Neural crest cell (in vitro differentiated cells): ENCODE measurements around the gene TNFAIP2. TPM values are rescaled to one million over a fixed set of nuclear protein-coding genes. Genes with fewer than 3 reads are reported as not detected.

Experiments used
- DNase-seq: peaks from one replicate; pipeline ENCODE4 v3.0.0; 2021; ENCODE audit warnings: low read depth, mixed read lengths, low spot score
- H3K27ac Mint-ChIP-seq: one replicate; pipeline ENCODE4 v1.8.0; 2021; ENCODE audit warnings: mild to moderate bottlenecking, mixed read lengths; ENCODE audit not compliant: unreplicated experiment
- H3K27me3 Mint-ChIP-seq: 2 replicates; pipeline ENCODE4 v1.8.0; 2021; ENCODE audit warnings: low read depth, mild to moderate bottlenecking, mixed read lengths
- H3K36me3 Mint-ChIP-seq: 2 replicates; pipeline ENCODE4 v1.8.0; 2021; ENCODE audit warnings: low read depth, mild to moderate bottlenecking, mixed read lengths
- H3K4me1 Mint-ChIP-seq: 2 replicates; pipeline ENCODE4 v1.8.0; 2021; ENCODE audit warnings: mixed read lengths
- H3K4me3 Mint-ChIP-seq: one replicate; pipeline ENCODE4 v1.8.0; 2021; ENCODE audit warnings: mild to moderate bottlenecking, mixed read lengths
- H3K9me3 Mint-ChIP-seq: 2 replicates; pipeline ENCODE4 v1.8.0; 2021; ENCODE audit warnings: mixed read lengths
- total RNA-seq: library from RNA; stranded (reverse); gene quantifications from 2 replicates; pipeline ENCODE4 v1.2.1, GENCODE V29; 2021
- TF ChIP-seq, protein P1 (sequence below): fragments of 200-600 bp; sonication (generic); conservative IDR thresholded peaks from 2 replicates; pipeline ENCODE4 v1.5.0; 2021; ENCODE audit warnings: antibody characterized with exemption, mild to moderate bottlenecking

Gene TNFAIP2
- total RNA-seq, 1 donor from 2014 or later, result 11.6 TPM

DNA sequence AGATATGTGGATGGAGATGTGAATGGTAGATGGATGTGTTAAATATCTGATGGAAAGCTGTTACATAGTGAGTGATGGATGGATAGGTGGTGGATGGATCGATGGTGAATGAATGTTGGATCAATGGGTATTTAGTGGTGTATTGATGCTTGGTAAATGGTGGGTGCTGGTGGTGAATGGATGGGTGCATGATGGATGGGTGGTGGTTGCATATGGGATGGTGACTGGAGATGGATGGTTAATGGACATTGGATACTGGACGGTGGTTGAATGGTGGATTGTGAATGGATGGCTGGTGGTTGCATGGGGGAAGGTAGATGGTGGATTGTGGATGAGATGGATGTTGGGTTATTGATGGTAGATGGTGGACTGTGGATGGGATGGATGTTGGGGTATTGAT is 41.3 kb upstream of the TNFAIP2 start:
- Mint-ChIP-seq H3K36me3 (no peaks in the 10 kb centered on the region), H3K27ac (no peak overlapping the region), H3K4me1 (no peaks in the 10 kb centered on the region), H3K4me3 (no peak overlapping the region), H3K27me3 (peaks cover 17% of the 10 kb centered on the region), H3K9me3 (no peaks in the 10 kb centered on the region)
- no peak for DNase-seq
- TF ChIP-seq, protein P1, sequence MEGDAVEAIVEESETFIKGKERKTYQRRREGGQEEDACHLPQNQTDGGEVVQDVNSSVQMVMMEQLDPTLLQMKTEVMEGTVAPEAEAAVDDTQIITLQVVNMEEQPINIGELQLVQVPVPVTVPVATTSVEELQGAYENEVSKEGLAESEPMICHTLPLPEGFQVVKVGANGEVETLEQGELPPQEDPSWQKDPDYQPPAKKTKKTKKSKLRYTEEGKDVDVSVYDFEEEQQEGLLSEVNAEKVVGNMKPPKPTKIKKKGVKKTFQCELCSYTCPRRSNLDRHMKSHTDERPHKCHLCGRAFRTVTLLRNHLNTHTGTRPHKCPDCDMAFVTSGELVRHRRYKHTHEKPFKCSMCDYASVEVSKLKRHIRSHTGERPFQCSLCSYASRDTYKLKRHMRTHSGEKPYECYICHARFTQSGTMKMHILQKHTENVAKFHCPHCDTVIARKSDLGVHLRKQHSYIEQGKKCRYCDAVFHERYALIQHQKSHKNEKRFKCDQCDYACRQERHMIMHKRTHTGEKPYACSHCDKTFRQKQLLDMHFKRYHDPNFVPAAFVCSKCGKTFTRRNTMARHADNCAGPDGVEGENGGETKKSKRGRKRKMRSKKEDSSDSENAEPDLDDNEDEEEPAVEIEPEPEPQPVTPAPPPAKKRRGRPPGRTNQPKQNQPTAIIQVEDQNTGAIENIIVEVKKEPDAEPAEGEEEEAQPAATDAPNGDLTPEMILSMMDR, result no peak

DNA sequence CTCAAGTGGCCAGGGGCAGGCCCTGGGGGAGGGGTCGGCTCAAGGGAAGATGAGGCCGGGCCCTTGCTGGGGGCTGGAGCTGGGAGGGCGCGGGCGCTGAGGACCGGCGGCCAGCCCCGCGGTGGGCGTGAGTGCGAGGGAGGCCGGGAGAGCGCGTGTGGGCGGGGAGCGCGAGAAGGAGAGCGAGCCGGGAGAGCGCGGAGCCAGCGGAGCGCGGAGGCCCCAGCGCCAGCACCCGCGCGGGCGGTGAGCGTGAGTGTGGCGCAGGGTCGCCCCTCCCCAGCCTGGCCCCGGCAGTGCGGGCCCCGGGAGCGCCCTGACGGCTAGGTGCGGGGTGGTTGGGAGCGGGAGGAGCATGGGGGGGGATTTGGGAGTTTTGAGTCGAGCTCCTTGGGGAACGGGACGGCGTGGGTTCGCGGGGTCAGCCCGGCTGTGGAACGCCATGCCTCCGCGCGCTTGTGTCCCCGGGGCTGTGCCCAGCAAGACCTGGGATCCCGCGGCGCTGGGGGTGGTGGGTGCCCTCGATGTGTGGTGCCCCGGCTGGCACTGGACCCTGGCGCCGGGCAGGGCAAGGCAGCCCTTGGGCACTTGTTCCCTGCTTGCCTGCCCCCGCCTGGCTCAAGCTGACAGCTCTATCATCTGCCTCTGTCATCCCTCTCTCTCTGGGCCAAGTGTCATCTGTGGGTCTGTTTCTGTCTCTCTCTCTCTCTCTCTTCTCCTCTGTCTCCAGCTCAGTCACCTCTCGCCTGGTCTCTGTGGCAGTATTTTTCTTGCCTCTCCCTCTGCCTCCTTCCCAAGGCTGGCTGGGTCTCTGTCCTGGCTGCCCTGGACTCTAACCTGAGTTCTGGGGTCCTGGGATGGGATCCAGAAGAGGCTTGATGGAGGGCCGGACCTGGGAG is 39.0 kb upstream of the TNFAIP2 start, which contains the start of gene LBHD2:
Gene LBHD2, plus strand, starts transcription at position 190 of the 899 bp plus-strand sequence. CDS start 1,803 bp downstream, outside the sequence.
- TF ChIP-seq, protein P1, result no peak
- H3K27ac Mint-ChIP-seq, result no peak within 1 kb of the TSS
- H3K4me1 Mint-ChIP-seq, result no peaks in the 10 kb centered on the region
- H3K4me3 Mint-ChIP-seq, result no peak within 1 kb of the TSS
- no peaks in the 10 kb centered on the region for H3K9me3 Mint-ChIP-seq
- no peak for DNase-seq
- H3K36me3 Mint-ChIP-seq, result no peaks in the 10 kb centered on the region
- H3K27me3 Mint-ChIP-seq, result peaks cover 15% of the 10 kb centered on the region

DNA sequence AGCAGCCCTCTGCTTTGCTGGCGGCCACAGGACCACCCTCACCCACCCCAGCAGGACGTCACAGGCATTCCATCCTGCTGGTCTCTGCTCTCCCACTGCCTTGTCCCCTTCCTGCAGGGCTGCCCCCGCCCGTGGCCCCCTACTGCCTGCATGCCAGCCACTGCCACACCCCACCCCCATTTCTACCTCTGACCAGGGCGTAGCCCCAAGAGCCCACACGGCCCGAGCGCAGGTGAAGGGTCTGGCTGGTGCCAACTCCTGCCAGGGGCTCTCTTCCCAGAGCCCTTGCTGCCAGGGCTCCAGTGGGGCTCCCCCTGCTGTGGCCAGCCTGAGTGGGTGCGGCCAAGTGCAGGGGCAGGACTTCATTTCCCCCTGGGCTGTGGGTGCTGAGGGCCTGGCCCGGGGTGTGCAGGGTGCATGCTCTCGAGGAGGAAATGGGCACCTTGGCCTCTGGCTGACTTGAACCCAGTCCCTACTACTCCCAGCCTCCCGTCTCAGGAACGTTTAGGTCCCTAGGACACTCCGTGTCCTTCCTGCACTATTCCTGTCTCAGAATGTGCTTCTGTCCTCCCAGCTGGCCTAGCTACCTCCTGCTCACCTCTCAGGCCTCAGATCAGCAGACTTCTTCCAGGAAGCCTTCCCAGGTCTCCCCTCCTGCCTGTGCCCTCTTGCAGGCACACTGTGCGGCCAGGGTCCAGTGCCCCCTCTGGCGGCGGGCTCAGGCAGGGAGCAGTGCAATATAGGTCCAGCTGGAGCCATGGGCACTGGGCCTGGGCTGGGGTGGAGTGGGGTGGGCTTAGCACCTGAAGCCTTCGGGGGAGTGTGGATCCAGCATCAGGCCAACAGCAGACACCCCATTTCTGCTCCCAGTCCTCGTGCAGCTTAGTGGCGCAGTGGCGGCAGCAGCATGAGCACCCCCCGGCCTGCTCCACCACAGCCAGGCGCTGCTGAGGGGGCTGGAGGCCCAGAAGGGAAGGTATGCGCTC is 37.9 kb upstream of the TNFAIP2 start:
- H3K27me3 Mint-ChIP-seq, result peaks cover 15% of the 10 kb centered on the region
- TF ChIP-seq, protein P1, result no peak
- no peak overlapping the region for H3K27ac Mint-ChIP-seq
- no peaks in the 10 kb centered on the region for H3K36me3 Mint-ChIP-seq
- DNase-seq, result no peak
- no peaks in the 10 kb centered on the region for H3K9me3 Mint-ChIP-seq
- no peaks in the 10 kb centered on the region for H3K4me1 Mint-ChIP-seq
- H3K4me3 Mint-ChIP-seq, result no peak overlapping the region

DNA sequence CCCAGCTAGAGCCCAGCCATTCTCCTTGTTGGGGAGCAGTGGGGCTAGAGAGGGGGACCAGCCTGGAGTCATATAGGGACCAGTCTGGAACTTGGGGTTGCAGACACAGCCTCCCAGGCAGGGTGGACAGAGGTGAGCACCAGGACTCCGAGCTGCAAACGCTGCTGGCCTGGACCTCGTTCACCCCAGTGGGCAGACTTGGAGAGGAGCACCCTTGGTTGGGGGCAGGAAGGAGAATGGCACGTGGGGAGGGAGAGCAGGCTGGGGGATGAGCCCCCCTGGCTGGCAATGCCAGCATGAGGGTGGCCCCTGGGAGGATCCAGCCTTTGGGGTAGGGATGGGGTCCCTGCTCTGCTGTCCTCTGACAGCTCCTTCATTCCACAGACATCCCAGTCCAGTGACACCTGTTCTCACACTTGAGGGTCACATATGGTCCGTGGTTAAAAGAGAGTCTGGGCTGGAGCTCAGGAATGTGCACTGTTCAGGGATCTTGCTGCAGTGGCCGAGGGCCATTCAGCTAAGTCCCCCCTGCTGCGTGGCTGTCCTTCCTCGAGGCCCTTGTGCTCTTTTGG is 36.4 kb upstream of the TNFAIP2 start:
- Mint-ChIP-seq H3K27me3 (peaks cover 20% of the 10 kb centered on the region), H3K36me3 (no peaks in the 10 kb centered on the region), H3K9me3 (no peaks in the 10 kb centered on the region), H3K27ac (no peak overlapping the region), H3K4me3 (no peak overlapping the region), H3K4me1 (no peaks in the 10 kb centered on the region)
- no peak for DNase-seq
- TF ChIP-seq, protein P1, result no peak

DNA sequence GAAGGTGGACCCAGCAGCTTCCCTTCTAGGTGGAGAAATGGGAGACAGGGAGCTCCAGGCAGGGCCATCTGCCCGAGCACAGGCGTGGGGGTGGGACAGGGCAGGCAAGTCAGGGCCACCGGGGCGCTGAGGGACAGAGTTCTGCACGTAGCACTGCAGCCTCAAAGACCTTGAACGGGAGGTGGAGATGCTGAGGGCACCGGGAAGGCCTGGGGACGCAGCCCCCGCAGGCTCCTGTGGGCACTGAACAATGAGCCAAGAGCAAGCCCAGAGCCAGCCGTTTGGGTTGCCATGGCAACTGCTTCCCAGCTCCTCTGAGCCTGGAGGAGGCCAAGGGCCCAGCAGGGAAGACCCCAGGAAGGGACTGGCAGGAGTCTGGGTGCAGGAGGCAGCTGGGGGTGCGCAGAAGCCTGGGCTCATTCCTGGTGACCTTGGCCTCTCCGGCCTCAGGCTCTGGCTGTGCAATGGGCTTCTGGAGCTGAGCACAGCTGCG is 35.9 kb upstream of the TNFAIP2 start:
- DNase-seq, result no peak
- Mint-ChIP-seq H3K36me3 (no peaks in the 10 kb centered on the region), H3K27me3 (peaks cover 20% of the 10 kb centered on the region), H3K27ac (no peak overlapping the region), H3K4me3 (no peak overlapping the region), H3K9me3 (no peaks in the 10 kb centered on the region), H3K4me1 (no peaks in the 10 kb centered on the region)
- TF ChIP-seq, protein P1, result no peak
